ENCODE measurements around the gene PLPPR1.

DNA sequence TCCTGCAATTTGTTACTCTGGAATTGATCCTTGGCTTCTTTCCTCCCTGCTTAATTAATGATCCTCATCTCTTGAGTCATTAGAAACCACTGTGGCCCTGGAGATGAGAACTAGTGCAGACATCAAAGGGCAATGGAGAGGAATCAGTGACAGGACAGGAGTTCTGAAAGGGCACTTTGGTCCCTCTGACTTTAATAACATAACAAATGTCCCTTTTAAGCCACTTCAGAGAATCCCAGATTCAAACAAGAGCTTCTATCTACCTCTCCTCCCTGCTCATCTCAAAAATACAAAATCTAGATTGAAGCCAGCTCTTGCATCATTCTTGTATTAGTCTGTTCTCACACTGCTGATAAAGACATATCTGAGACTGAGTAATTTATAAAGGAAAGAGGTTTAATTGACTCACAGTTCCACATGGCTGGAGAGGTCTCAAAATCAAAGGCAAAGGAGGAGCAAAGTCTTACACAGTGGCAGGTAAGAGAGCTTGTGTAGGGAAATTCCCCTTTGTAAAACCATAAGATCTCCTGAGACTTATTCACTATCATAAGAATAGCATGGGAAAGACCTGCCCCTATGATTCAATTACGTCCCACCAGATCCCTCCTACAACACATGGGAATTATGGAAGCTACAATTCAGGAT is 139.1 kb downstream of the PLPPR1 start:
- TF ChIP-seq, protein P1, sequence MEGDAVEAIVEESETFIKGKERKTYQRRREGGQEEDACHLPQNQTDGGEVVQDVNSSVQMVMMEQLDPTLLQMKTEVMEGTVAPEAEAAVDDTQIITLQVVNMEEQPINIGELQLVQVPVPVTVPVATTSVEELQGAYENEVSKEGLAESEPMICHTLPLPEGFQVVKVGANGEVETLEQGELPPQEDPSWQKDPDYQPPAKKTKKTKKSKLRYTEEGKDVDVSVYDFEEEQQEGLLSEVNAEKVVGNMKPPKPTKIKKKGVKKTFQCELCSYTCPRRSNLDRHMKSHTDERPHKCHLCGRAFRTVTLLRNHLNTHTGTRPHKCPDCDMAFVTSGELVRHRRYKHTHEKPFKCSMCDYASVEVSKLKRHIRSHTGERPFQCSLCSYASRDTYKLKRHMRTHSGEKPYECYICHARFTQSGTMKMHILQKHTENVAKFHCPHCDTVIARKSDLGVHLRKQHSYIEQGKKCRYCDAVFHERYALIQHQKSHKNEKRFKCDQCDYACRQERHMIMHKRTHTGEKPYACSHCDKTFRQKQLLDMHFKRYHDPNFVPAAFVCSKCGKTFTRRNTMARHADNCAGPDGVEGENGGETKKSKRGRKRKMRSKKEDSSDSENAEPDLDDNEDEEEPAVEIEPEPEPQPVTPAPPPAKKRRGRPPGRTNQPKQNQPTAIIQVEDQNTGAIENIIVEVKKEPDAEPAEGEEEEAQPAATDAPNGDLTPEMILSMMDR (IDR thresholded peaks at IDR 0.05) = no peak
- no peak for TF ChIP-seq POLR2AphosphoS5 (IDR thresholded peaks at IDR 0.05; ENCODE audit: low read depth, low read length)

All from Panc1 (cell line).